Neural cell (in vitro differentiated cells): Measurements from ENCODE around the gene MYO10. TPM values are rescaled to one million over a fixed set of nuclear protein-coding genes. Genes with fewer than 3 reads are reported as not detected.

Experiments used
- H2AFZ ChIP-seq: fragments of 200-600, 300-800 bp; sonication (generic), shearing (Covaris generic); 2 replicates; pipeline ENCODE4 v1.6.0; 2014; ENCODE audit warnings: low read depth, mild to moderate bottlenecking, antibody characterized with exemption, low read length, moderate library complexity
- H3F3A ChIP-seq: fragments of 200-600 bp; shearing (Covaris generic); 2 replicates; pipeline ENCODE4 v1.6.1; 2016; ENCODE audit warnings: mild to moderate bottlenecking, moderate library complexity, mixed read lengths, antibody characterized with exemption, low read length; ENCODE audit not compliant: insufficient read depth, poor library complexity, severe bottlenecking
- H3K27ac ChIP-seq: fragments of 200-600, 300-800 bp; sonication (generic), shearing (Covaris generic); 2 replicates; pipeline ENCODE4 v1.5.1; 2014; ENCODE audit warnings: mild to moderate bottlenecking, low read length, moderate library complexity
- H3K27me3 ChIP-seq: fragments of 300-800, 200-600 bp; sonication (generic), shearing (Covaris generic); 2 replicates; pipeline ENCODE4 v1.6.0; 2014; ENCODE audit warnings: mild to moderate bottlenecking, low read depth, low read length, moderate library complexity; ENCODE audit not compliant: insufficient read depth
- H3K36me3 ChIP-seq: fragments of 300-800, 200-600 bp; sonication (generic), shearing (Covaris generic); 2 replicates; pipeline ENCODE4 v1.5.1; 2014; ENCODE audit warnings: mild to moderate bottlenecking, antibody characterized with exemption, low read length, moderate library complexity; ENCODE audit not compliant: insufficient read depth
- H3K4me2 ChIP-seq: fragments of 300-800, 200-600 bp; sonication (generic), shearing (Covaris generic); 2 replicates; pipeline ENCODE4 v1.6.0; 2014; ENCODE audit warnings: mild to moderate bottlenecking, low read length
- H3K4me3 ChIP-seq: fragments of 300-800, 200-600 bp; sonication (generic), shearing (Covaris generic); 2 replicates; pipeline ENCODE4 v1.5.1; 2014; ENCODE audit warnings: mild to moderate bottlenecking, low read length, moderate library complexity
- H3K79me2 ChIP-seq: fragments of 200-600 bp; shearing (Covaris generic); replicated peaks from 2 replicates; pipeline ENCODE4 v1.6.0; 2014; ENCODE audit warnings: mild to moderate bottlenecking, low read length, moderate library complexity; ENCODE audit not compliant: insufficient read depth
- H3K9ac ChIP-seq: fragments of 300-800, 200-600 bp; sonication (generic), shearing (Covaris generic); 2 replicates; pipeline ENCODE4 v1.6.1; 2016; ENCODE audit warnings: mild to moderate bottlenecking, low read length, mixed read lengths
- H3K9me2 ChIP-seq: fragments of 200-600 bp; shearing (Covaris generic); 2 replicates; pipeline ENCODE4 v1.6.1; 2016; ENCODE audit warnings: mild to moderate bottlenecking, low read length, mixed read lengths; ENCODE audit not compliant: insufficient read depth
- H3K9me3 ChIP-seq: fragments of 200-600, 300-800 bp; sonication (generic), shearing (Covaris generic); 2 replicates; pipeline ENCODE4 v1.6.1; 2016; ENCODE audit warnings: mild to moderate bottlenecking, mixed run types, low read length, moderate library complexity, mixed read lengths
- H4K20me1 ChIP-seq: fragments of 200-600 bp; shearing (Covaris generic); 2 replicates; pipeline ENCODE4 v1.6.1; 2016; ENCODE audit warnings: mild to moderate bottlenecking, mixed run types; ENCODE audit not compliant: insufficient read depth
- CTCF ChIP-seq: fragments of 450-650 bp; IDR thresholded peaks from 2 replicates; pipeline ENCODE4 v1.5.1; 2014; ENCODE audit warnings: antibody characterized with exemption, mild to moderate bottlenecking, moderate library complexity; ENCODE audit not compliant: poor library complexity, severe bottlenecking
- EP300 ChIP-seq: fragments of 450-650 bp; conservative IDR thresholded peaks from 2 replicates; pipeline ENCODE4 v1.6.1; 2014; ENCODE audit warnings: antibody characterized with exemption, mild to moderate bottlenecking, moderate library complexity; ENCODE audit not compliant: poor library complexity, severe bottlenecking
- EZH2 ChIP-seq: fragments of 200-600, 300-800 bp; shearing (Covaris generic), sonication (generic); IDR thresholded peaks from 2 replicates; pipeline ENCODE4 v1.6.1; 2014; ENCODE audit warnings: antibody characterized with exemption, low read length, borderline replicate concordance, mild to moderate bottlenecking; ENCODE audit not compliant: insufficient read depth, poor library complexity, severe bottlenecking
- MXI1 ChIP-seq: fragments of 450-650 bp; conservative IDR thresholded peaks from 2 replicates; pipeline ENCODE4 v1.6.1; 2014; ENCODE audit warnings: antibody characterized with exemption, mild to moderate bottlenecking; ENCODE audit not compliant: poor library complexity, severe bottlenecking
- POLR2AphosphoS5 ChIP-seq: IDR thresholded peaks from 2 replicates; pipeline ENCODE4 v1.6.1; 2012
- RAD21 ChIP-seq: fragments of 450-650 bp; conservative IDR thresholded peaks from 2 replicates; pipeline ENCODE4 v1.6.1; 2014; ENCODE audit warnings: antibody characterized with exemption, mild to moderate bottlenecking, moderate library complexity
- REST ChIP-seq: IDR thresholded peaks from 2 replicates; pipeline ENCODE4 v1.6.1; 2012; ENCODE audit warnings: borderline replicate concordance
- SMC3 ChIP-seq: fragments of 450-650 bp; conservative IDR thresholded peaks from 2 replicates; pipeline ENCODE4 v1.6.1; 2014; ENCODE audit warnings: antibody characterized with exemption, mild to moderate bottlenecking, moderate library complexity; ENCODE audit not compliant: poor library complexity
- TAF1 ChIP-seq: IDR thresholded peaks from 2 replicates; pipeline ENCODE4 v1.6.1; 2012; ENCODE audit warnings: low read depth
- polyA plus RNA-seq: library from polyadenylated mRNA; depleted of rRNA; stranded (reverse); fragments of >200 nt; gene quantifications from 2 replicates; pipeline ENCODE4 v1.2.3, GENCODE V29; 2014

MYO10 gene
- polyA plus RNA-seq, 1 donor from 2014 or later = 3.2 TPM

GRCh38 chr5:16618138-16618897 lies 317.8 kb downstream of the MYO10 start:
- Histone ChIP-seq H3K9ac (no peak overlapping the region), H2AFZ (no peak overlapping the region), H3K27me3 (no peaks in the 10 kb centered on the region), H3K27ac (no peak overlapping the region), H3K9me2 (no peaks in the 10 kb centered on the region), H3F3A (no peaks in the 10 kb centered on the region), H3K79me2 (no peaks in the 10 kb centered on the region), H4K20me1 (no peaks in the 10 kb centered on the region), H3K4me2 (no peak overlapping the region), H3K4me3 (no peak overlapping the region), H3K9me3 (no peaks in the 10 kb centered on the region), H3K36me3 (no peaks in the 10 kb centered on the region)
- TF ChIP-seq CTCF (no peak), MXI1 (no peak), EZH2 (no peak), SMC3 (no peak), RAD21 (no peak), TAF1 (no peak), EP300 (no peak), REST (no peak), POLR2AphosphoS5 (no peak)

GRCh38 chr5:16617274-16617968 lies 318.7 kb downstream of the MYO10 start:
- no peaks in the 10 kb centered on the region for H4K20me1 ChIP-seq
- H3K9me3 ChIP-seq = no peaks in the 10 kb centered on the region
- H3K27ac ChIP-seq = no peak overlapping the region
- peak overlapping the region; percentile 75 for H3K9ac ChIP-seq
- H3K4me3 ChIP-seq = peak overlapping the region; percentile 94
- H3F3A ChIP-seq = no peaks in the 10 kb centered on the region
- TF ChIP-seq POLR2AphosphoS5 (no peak), REST (no peak), MXI1 (no peak), RAD21 (no peak), TAF1 (no peak)
- H3K4me2 ChIP-seq = peak overlapping the region; percentile 21
- H3K9me2 ChIP-seq = no peaks in the 10 kb centered on the region
- H3K79me2 ChIP-seq = no peaks in the 10 kb centered on the region
- peak overlapping the region; percentile 62 for H2AFZ ChIP-seq
- H3K36me3 ChIP-seq = no peaks in the 10 kb centered on the region
- no peaks in the 10 kb centered on the region for H3K27me3 ChIP-seq
